NCI-H2171 (cell line): ENCODE data around the gene RNF151.
A peak's percentile ranks its signal among the peaks of the same experiment; 100 is the strongest.

Experiments
- DNase-seq: peaks from one replicate; lab custom pipeline; 2025; lab: John Stamatoyannopoulos, UW

RNF151 gene

DNA sequence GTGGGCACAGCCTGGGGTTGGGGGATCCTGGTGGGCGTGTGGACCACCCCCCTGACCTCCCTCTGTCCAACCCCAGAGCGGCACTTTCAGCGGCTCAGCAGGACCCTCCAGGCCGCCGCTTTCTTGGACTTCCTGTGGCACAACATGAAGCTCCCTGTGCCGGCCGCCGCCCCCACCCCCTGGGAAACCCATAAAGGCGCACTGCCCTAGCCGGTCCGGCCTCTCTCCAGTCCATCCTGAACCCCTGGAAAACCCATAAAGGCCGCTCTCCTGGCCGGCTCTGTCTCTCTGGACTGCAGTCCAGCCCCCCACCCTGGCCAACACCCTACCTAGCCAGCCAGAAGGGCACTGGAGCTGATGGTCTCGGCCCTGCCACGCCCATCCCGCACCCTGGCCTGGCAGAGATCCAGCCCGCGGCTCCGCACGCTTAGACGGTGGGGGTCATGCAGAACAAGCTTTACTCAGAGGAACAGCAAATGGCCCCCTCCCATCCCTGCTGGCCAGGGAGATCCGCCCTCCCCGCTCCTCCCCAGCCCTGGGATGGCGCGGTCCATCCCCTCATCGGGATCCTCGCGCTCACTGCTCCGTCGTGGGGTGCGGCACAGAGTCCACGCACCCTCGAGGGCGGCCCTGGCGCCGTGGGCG lies 11.9 kb downstream of the RNF151 start:
- DNase-seq = no peak

DNA sequence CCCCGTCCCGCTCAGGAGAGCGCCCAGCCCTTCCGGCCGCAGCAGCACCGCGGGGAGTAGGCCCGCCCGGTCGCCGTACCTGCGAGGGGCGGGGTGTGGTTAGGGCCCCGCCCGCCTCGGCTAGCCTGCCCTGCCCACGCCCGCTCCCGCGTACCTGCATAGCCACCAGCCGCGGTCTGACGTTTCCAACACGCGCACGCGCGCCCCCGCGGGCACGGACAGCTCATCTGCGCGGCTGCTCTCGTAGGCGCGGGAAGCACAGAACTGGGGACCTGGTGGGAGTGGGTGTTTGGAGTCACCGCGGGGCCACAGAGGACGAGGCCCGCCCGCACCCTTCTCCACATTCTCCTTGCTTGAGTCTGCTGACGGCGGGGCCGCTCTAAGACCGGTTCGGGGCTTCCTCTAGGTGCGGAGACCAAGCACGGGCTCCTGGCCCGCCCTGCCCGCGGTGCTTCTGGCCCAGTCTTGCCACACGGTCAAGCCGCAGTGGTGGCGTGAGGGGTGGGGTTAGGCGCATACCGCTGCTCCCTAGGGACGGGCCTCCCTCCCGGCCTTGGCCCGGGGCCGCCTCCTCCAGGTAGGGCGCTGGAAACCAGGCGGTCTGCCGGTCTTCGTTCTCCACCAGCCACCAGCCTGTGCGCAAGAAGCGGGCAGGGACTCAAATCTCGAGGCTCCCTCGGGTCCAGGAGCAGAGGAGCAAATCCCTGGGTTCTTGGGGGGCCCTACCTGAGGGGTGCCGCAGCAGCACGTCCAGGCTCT lies 12.8 kb downstream of the RNF151 start:
- DNase-seq = peak; percentile 18

- peak; percentile 15 for DNase-seq
Observed at GRCh38 chr16:1980030-1980769, 13.5 kb downstream of the RNF151 start.

DNA sequence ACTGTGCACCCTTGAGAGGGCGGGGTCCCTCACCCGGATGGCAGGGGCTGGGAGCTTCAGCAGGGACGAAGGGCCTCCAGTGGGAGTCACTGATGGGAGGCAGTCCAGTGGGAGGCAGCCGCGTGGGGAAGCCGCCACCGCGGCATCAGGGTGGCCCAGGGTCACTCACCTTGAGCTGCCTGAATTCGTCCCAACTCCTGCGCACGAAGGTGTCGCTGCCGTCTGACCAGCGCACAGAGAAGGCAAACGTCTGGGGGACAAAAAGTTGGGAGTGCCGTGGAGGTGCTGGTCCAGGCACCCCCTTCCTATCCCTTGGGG lies 14.1 kb downstream of the RNF151 start:
- no peak for DNase-seq

DNA sequence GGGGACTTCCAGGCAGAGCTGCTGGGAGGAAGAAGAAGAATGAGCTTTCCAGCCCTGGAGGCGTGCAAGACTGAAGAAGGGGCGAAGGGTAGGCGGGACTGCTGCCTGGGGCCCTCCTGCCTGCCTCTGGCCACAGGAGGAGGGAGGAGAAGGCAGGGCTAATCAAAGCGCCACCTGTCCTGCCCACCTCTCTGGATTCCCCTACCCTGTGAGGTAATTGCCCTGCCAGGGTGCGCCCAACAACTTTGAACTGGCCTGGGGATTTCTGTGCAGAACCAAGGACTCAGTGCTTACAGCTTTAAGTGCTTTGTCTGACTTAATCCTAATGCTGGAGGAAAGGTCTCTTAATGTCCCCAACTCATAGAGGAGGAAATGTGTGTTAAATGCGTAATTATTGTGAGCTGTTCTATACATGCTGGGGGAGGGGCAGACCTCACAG lies 14.8 kb downstream of the RNF151 start, which contains the start of gene NOXO1:
Gene NOXO1, minus strand, starts transcription at position 72 of the 439 bp plus-strand sequence. CDS start 290 bp downstream, outside the sequence.
- DNase-seq = no peak

- DNase-seq = no peak
Observed at GRCh38 chr16:1982013-1982433, 15.4 kb downstream of the RNF151 start.

DNA sequence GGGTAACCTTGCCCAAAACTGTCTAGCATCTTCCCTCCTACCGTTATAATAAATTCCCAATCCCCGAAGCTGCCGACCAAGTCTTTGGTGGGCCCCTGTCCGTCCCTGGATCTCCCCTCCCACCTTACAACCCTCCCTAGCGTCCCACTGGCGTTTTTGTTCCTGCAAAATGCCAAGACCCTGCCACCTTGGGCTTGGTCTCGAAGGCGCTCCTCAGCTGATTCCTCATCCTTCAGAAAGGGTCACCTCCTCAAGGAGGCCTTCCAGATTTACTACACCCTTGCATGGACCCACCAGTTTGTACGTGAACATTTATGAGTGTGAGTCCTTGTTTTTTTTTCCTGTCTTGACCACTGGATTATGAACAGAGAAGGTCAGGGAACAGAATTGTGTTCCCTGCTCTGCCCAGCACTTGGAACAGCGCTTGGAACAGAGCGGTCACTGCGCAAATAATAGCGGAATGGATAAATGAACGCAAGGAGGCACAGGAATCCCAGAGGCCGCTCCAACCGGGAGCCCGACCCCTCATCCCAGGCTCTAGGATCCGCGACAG lies 16.4 kb downstream of the RNF151 start:
- DNase-seq = no peak

GRCh38 chr16:1983544-1984346 lies 17.1 kb downstream of the RNF151 start, which contains the start of gene GFER:
GFER (plus strand) TSS chr16:1984193; CDS start chr16:1984219, 26 bp downstream.
- DNase-seq = peak; percentile 80

GRCh38 chr16:1984347-1985225 lies 17.9 kb downstream of the RNF151 start:
- DNase-seq = no peak

GRCh38 chr16:1985466-1986150 lies 19.0 kb downstream of the RNF151 start:
- DNase-seq = no peak

DNA sequence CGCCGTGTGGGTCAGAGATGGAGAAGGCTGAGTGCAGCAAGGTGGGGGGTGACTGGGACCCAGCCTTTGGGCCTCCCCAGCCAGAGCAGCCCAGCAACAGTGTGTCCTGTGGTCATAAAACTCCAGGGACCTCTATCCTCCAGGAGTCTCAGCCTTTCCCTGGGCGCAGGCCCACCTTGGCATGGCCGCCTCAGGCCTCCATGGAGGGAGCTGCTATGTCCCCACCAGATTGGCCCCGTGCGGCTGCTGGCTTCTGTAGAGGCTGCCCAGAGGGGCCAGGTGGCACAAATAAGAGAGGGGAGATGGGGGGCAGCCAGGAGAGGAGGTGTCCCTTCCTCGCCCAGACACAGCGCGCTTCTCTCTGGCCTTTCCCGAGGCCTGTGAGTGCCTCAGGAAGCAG lies 20.5 kb downstream of the RNF151 start:
- no peak for DNase-seq

- no peak for DNase-seq
Observed at GRCh38 chr16:1989209-1990100, 22.8 kb downstream of the RNF151 start, which contains the start of gene SYNGR3. SYNGR3 (plus strand) TSS chr16:1989970; CDS start chr16:1990103, 133 bp downstream.

DNA sequence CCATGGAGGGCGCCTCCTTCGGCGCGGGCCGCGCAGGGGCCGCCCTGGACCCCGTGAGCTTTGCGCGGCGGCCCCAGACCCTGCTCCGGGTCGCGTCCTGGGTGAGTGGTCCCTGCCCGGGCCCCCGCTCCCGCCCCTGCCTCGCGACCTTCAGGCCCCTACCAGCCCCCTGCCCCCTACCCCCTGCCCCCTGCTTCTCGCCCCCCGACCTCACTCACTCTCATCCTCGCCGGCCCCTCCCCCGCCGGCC lies 23.4 kb downstream of the RNF151 start:
- no peak for DNase-seq

DNA sequence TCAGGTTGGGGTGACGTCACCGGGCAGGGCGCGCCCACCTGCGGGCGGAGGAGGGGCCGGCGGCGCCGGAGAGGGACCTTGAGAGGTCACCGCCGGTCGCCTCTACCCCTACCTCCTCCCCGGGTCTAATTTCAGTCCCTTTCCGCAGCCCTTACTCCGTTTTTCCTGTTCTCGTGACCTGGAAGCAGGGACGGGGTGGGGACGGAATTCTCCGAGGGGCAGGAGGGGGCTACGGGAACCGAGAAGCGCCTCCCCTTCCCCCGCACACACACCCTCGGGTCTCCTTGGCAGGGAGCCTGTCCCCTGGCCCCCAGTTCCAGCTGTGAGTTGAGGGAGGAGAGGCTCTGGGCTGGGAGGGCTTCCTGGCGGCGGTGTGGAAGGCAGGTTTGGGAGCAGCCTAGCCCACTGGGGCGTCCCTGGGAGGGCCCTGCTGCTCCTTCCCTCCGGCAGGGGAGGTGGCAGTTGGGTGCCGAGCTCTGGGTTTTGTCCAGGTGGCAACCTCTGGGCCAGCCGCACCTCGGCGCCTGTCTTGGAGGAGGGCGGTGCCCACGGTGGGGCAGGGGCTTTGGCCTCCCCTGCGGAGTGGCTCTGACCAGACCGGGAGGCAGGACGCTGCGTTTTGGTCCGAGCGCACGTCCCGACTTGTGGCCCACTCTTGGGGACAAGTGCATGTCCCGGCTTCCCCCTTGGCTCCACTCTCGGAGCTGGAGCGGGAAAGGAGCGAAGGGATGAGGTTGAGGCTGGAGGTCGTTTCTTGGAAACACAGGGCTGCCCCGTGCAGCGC lies 23.9 kb downstream of the RNF151 start:
- peak; percentile 46 for DNase-seq

DNA sequence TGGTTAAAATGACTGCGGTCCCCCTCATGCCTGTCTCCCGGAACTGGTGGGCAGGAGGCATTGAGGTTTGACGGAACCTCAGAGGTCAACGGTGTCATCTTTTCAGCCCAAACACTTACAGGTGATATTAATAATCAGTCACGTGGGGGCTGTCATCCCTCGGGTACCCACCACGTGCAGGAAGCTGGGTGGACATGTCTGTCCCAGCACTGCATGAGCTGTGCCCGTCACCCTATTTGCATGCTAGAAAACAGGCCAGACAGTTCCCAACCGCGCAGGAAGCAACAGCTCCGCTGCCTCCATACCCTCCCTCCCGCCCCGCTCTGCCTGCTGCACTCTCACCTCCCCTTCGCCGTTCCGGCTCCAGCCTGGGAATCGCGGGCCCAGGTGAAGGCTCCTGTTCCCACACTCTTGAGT lies 24.5 kb downstream of the RNF151 start:
- no peak for DNase-seq

DNA sequence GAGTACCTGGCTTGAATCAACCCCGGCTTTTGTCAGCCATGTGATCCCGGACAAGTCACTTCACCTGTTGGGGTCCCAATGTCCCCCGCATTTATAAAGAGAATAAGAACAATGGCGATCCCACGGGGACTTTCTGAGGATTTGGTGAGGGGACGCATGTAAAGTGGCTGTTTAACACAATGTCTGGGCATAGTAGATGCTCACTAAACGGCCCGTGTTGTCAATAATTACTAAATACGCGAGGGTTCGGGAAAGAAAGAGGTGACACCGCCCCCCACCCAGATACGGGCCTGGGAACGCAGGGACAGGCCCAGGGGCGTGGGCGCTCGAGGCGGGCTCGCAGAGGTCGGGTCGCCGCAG lies 24.9 kb downstream of the RNF151 start:
- DNase-seq = no peak

DNA sequence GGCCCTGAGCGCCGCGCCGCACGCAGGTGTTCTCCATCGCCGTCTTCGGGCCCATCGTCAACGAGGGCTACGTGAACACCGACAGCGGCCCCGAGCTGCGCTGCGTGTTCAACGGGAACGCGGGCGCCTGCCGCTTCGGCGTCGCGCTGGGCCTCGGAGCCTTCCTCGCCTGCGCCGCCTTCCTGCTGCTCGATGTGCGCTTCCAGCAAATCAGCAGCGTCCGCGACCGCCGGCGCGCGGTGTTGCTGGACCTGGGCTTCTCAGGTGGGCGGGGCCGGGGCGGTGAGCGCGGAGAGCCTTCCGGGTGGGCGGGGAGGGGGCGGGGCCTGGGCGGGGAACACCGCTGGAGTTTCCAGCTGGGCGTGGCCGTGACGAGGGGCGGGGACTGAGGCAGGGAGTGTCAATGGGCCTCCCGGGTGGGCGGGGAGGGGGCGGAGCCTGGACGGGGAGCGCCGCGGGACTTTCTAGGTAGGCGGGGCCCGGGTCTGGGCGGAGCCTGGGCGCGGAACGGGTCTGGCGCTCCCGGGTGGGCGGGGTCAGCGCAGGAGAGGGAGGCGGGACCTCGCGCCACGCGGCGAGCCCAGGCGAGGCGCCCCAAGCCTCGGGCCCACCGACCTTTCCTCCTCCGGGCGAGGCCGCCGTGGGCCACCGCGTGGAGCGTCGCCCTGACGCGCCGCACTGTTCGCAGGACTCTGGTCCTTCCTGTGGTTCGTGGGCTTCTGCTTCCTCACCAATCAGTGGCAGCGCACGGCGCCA lies 25.5 kb downstream of the RNF151 start:
- DNase-seq = no peak
